Measurements from ENCODE around the gene SLC7A6OS.

Gene SLC7A6OS

DNA sequence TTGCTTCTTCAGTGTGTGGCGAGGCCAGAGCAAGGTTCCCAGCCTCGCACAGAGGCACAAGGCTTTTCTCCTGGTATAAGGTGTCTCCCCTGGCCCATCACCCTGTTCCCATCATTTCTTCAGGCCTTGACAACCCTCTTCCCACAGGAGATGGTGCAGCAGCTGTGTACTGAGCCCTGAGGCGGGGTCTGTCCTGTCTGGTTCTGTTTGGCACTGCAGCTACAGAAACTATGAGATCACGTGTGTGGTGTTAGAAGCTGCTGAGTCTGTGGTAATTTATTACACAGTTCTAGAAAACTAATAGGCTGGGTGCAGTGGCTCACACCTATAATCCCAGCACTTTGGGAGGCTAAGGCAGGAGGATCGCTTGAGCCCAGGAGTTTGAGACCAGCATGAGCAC is 58.4 kb downstream of the SLC7A6OS start:
- DNase-seq (ENCODE audit: low read depth): no peak
- H3K4me3 ChIP-seq (ENCODE audit: low read depth, low read length): no peak overlapping the region
- TF ChIP-seq, protein P1, sequence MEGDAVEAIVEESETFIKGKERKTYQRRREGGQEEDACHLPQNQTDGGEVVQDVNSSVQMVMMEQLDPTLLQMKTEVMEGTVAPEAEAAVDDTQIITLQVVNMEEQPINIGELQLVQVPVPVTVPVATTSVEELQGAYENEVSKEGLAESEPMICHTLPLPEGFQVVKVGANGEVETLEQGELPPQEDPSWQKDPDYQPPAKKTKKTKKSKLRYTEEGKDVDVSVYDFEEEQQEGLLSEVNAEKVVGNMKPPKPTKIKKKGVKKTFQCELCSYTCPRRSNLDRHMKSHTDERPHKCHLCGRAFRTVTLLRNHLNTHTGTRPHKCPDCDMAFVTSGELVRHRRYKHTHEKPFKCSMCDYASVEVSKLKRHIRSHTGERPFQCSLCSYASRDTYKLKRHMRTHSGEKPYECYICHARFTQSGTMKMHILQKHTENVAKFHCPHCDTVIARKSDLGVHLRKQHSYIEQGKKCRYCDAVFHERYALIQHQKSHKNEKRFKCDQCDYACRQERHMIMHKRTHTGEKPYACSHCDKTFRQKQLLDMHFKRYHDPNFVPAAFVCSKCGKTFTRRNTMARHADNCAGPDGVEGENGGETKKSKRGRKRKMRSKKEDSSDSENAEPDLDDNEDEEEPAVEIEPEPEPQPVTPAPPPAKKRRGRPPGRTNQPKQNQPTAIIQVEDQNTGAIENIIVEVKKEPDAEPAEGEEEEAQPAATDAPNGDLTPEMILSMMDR (IDR thresholded peaks at IDR 0.05; ENCODE audit: low read depth, low read length): no peak
- TF ChIP-seq POLR2A (IDR thresholded peaks at IDR 0.05; ENCODE audit: extremely low read depth, insufficient read length): no peak
- TF ChIP-seq, protein P2, sequence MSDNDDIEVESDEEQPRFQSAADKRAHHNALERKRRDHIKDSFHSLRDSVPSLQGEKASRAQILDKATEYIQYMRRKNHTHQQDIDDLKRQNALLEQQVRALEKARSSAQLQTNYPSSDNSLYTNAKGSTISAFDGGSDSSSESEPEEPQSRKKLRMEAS (IDR thresholded peaks at IDR 0.05; ENCODE audit: low read depth, low read length): no peak

DNA sequence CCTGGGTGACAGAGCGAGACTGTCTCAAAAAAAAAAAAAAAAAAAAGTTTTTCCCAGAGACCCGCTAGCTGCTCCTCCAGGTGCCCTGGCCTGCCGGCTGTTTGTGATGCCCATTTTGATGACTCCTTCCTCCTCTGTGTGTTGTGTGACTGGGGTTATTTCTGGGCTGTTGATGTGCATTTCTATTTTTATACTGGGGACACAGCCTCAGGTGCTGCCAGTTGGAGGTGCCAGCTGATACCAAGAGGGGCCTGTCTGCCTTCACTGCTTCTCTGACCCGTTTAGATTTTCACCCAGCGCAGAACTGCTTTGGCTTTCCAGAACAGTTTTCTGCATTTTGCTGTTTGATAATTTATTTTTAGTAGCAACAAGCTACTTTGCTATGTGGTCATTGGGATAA is 58.9 kb downstream of the SLC7A6OS start:
- no peak for TF ChIP-seq MYC (IDR thresholded peaks at IDR 0.05; ENCODE audit: low read depth, low read length)
- TF ChIP-seq, protein P2 (IDR thresholded peaks at IDR 0.05; ENCODE audit: low read depth, low read length): no peak
- TF ChIP-seq, protein P1 (IDR thresholded peaks at IDR 0.05; ENCODE audit: low read depth, low read length): no peak
- no peak for TF ChIP-seq POLR2A (IDR thresholded peaks at IDR 0.05; ENCODE audit: extremely low read depth, insufficient read length)
- no peak overlapping the region for H3K4me3 ChIP-seq (ENCODE audit: low read depth, low read length)
- DNase-seq (ENCODE audit: low read depth): no peak

DNA sequence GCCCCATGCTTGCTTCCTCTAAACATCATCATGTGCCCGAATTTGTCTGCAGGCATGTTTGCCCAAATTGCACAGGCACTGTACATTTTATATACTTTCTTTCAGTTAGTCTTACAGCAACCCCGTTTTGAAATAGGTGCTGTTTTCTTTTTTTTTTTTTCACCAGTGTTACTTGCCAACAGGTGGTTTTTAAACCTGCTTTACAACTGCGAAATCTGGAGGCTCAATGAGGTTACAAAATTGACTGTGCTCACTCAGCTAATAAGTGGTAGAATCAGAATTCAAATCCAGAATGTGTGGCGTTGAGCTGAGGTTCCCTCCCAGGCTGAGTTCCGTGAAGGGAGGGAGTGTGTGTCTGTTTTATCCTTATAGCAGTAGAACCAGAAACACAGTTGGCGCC is 59.8 kb downstream of the SLC7A6OS start:
- TF ChIP-seq, protein P1 (IDR thresholded peaks at IDR 0.05; ENCODE audit: low read depth, low read length): no peak
- TF ChIP-seq POLR2A (IDR thresholded peaks at IDR 0.05; ENCODE audit: extremely low read depth, insufficient read length) (no peak), MYC (IDR thresholded peaks at IDR 0.05; ENCODE audit: low read depth, low read length) (no peak)
- TF ChIP-seq, protein P2 (IDR thresholded peaks at IDR 0.05; ENCODE audit: low read depth, low read length): no peak
- H3K4me3 ChIP-seq (ENCODE audit: low read depth, low read length): no peak overlapping the region
- DNase-seq (ENCODE audit: low read depth): no peak

DNA sequence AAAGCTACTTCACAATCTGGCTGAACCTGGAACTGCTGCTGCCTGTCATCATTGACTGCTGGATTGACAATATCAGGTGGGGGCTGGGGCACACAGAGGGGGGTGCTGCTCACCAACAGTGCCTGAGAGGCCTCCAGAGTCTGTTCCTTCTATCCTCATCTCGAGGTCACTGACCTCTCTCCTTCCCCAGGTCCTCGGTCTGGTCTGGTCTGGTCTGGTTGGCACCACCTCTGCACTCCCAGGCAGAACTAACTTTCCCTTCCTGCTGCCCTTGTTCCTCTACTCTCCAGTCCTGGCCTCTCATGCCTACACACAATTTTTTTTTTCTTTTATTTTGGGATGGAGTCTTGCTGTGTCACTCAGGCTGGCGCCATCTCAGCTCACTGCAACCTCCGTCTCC is 61.4 kb downstream of the SLC7A6OS start:
- DNase-seq (ENCODE audit: low read depth): no peak
- no peak overlapping the region for H3K4me3 ChIP-seq (ENCODE audit: low read depth, low read length)
- TF ChIP-seq MYC (IDR thresholded peaks at IDR 0.05; ENCODE audit: low read depth, low read length) (no peak), POLR2A (IDR thresholded peaks at IDR 0.05; ENCODE audit: extremely low read depth, insufficient read length) (no peak)
- TF ChIP-seq, protein P1 (IDR thresholded peaks at IDR 0.05; ENCODE audit: low read depth, low read length): no peak
- TF ChIP-seq, protein P2 (IDR thresholded peaks at IDR 0.05; ENCODE audit: low read depth, low read length): no peak
